HCT116 (cell line): Measurements from ENCODE around the gene UTS2B.

Source experiments
- CEBPB ChIP-seq: IDR thresholded peaks from 2 replicates; pipeline ENCODE4 v1.6.1; 2012; ENCODE audit warnings: low read depth
- EGR1 ChIP-seq: IDR thresholded peaks from 2 replicates; pipeline ENCODE4 v1.6.1; 2012; ENCODE audit warnings: low read depth
- ELF1 ChIP-seq: IDR thresholded peaks from 2 replicates; pipeline ENCODE4 v1.6.1; 2012; ENCODE audit warnings: low read depth, borderline replicate concordance
- EZH2 ChIP-seq: fragments of 200-600 bp; sonication (generic); IDR thresholded peaks from 2 replicates; pipeline ENCODE4 v1.6.1; 2017; ENCODE audit warnings: antibody characterized with exemption, mixed run types
- EZH2phosphoT487 ChIP-seq: fragments of 200-600 bp; IDR thresholded peaks from 2 replicates; pipeline ENCODE4 v1.6.1; 2018; ENCODE audit warnings: antibody characterized with exemption, borderline replicate concordance
- POLR2A ChIP-seq: IDR thresholded peaks from 2 replicates; pipeline ENCODE4 v1.7.0; 2011; ENCODE audit warnings: borderline replicate concordance; ENCODE audit not compliant: insufficient read depth, insufficient read length; ENCODE audit errors: extremely low read depth
- POLR2AphosphoS5 ChIP-seq: IDR thresholded peaks from 2 replicates; pipeline ENCODE4 v1.6.1; 2011; ENCODE audit warnings: mild to moderate bottlenecking, low read depth, low read length, moderate library complexity
- RAD21 ChIP-seq: IDR thresholded peaks from 2 replicates; pipeline ENCODE4 v1.6.1; 2012; ENCODE audit warnings: low read depth, mild to moderate bottlenecking
- SIN3A ChIP-seq: IDR thresholded peaks from 2 replicates; pipeline ENCODE4 v1.6.1; 2012; ENCODE audit warnings: low read depth
- SP1 ChIP-seq: IDR thresholded peaks from 2 replicates; pipeline ENCODE4 v1.6.1; 2012; ENCODE audit warnings: low read depth
- YY1 ChIP-seq: IDR thresholded peaks from 2 replicates; pipeline ENCODE4 v1.6.1; 2011; ENCODE audit warnings: low read length, low read depth, moderate library complexity, mild to moderate bottlenecking; ENCODE audit not compliant: insufficient replicate concordance; ENCODE audit errors: extremely low read depth
- TF ChIP-seq, protein P1 (sequence below), 3 experiments: fragments of 200-600 bp in 1 of 3; sonication (generic) in 1 of 3; IDR thresholded peaks in 2 of 3; conservative IDR thresholded peaks in 1 of 3; 2 replicates each; pipeline ENCODE4 v1.5.1; 2012 to 2017; ENCODE audit warnings: low read depth in 2 of 3, low read length in 2 of 3, antibody characterized with exemption in 1 of 3, borderline replicate concordance in 1 of 3, control low read depth in 1 of 3, mild to moderate bottlenecking in 1 of 3, mixed read lengths in 1 of 3, mixed run types in 1 of 3, moderate library complexity in 1 of 3; ENCODE audit not compliant: insufficient read depth in 1 of 3
- TF ChIP-seq, protein P2 (sequence below): IDR thresholded peaks from 2 replicates; pipeline ENCODE4 v1.6.1; 2012

DNA sequence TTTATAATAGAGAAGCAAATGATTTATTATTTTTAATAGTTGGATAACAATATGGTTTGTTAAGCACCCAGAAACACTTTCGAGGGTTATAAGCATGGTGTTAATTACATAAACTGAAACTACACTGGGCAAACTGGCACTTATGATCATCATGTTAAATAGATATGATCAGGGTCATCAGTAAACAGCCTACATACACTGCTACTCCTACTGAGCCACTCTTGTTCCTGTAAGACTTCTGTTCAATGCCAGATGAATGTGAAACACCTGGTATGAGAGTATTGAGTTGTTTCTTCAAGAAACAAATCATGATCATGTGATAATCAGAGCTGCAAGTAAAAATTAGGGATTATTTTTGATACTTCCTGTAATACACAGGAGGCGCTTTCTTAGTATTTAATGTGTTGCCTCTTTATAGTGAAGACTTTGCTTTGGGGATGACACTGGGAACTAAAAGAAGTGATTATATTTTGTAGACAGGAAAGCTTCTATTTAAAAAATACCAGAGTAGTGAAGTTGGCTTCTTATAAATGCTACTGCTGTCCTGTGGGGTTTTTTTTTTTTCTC is 32.3 kb upstream of the UTS2B start:
- TF ChIP-seq, protein P1, sequence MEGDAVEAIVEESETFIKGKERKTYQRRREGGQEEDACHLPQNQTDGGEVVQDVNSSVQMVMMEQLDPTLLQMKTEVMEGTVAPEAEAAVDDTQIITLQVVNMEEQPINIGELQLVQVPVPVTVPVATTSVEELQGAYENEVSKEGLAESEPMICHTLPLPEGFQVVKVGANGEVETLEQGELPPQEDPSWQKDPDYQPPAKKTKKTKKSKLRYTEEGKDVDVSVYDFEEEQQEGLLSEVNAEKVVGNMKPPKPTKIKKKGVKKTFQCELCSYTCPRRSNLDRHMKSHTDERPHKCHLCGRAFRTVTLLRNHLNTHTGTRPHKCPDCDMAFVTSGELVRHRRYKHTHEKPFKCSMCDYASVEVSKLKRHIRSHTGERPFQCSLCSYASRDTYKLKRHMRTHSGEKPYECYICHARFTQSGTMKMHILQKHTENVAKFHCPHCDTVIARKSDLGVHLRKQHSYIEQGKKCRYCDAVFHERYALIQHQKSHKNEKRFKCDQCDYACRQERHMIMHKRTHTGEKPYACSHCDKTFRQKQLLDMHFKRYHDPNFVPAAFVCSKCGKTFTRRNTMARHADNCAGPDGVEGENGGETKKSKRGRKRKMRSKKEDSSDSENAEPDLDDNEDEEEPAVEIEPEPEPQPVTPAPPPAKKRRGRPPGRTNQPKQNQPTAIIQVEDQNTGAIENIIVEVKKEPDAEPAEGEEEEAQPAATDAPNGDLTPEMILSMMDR (IDR thresholded peaks at IDR 0.05 in 2 of 3, conservative IDR thresholded peaks at IDR 0.05 in 1 of 3; ENCODE audit: borderline replicate concordance in 1 of 3, insufficient read depth in 1 of 3, low read depth in 2 of 3, low read length in 2 of 3) = no peak
- no peak for TF ChIP-seq YY1
- TF ChIP-seq RAD21 = no peak
- TF ChIP-seq, protein P2, sequence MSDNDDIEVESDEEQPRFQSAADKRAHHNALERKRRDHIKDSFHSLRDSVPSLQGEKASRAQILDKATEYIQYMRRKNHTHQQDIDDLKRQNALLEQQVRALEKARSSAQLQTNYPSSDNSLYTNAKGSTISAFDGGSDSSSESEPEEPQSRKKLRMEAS = no peak
- TF ChIP-seq POLR2A = no peak
- no peak for TF ChIP-seq POLR2AphosphoS5
- TF ChIP-seq CEBPB = no peak
- no peak for TF ChIP-seq EZH2phosphoT487
- TF ChIP-seq SIN3A = no peak
- no peak for TF ChIP-seq SP1
- TF ChIP-seq ELF1 = no peak
- TF ChIP-seq EZH2 = no peak
- no peak for TF ChIP-seq EGR1
